DMS153 treated with DMSO at 0.1 percent for 48 hours (cell line): Measurements from ENCODE around the gene PCDHA6.
"Not testable (repeated sequence)": the region's sequence is repeated elsewhere in the genome, so short reads cannot be mapped to it uniquely, and the experiment has no call there.

Experiments
- DNase-seq: peaks from one replicate; lab custom pipeline; 2025; ENCODE audit not compliant: unreplicated experiment; lab: John Stamatoyannopoulos, UW

PCDHA6 gene

DNA sequence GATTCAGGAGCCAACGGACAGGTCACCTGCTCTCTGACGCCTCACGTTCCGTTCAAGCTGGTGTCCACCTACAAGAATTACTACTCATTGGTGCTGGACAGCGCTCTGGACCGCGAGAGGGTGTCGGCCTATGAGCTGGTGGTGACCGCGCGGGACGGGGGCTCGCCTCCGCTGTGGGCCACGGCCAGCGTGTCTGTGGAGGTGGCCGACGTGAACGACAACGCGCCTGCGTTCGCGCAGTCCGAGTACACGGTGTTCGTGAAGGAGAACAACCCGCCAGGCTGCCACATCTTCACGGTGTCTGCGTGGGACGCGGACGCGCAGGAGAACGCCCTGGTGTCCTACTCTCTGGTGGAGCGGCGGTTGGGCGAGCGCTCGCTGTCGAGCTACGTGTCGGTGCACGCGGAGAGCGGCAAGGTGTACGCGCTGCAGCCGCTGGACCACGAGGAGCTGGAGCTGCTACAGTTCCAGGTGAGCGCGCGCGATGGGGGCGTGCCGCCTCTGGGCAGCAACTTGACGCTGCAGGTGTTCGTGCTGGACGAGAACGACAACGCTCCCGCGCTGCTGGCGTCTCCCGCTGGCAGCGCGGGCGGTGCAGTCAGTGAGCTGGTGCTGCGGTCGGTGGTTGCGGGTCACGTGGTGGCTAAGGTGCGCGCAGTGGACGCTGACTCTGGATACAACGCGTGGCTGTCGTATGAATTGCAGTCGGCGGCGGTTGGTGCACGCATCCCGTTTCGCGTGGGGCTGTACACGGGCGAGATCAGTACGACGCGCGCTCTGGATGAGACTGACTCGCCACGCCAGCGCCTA, 29.6 kb downstream of the PCDHA6 start:
- DNase-seq: no peak

DNA sequence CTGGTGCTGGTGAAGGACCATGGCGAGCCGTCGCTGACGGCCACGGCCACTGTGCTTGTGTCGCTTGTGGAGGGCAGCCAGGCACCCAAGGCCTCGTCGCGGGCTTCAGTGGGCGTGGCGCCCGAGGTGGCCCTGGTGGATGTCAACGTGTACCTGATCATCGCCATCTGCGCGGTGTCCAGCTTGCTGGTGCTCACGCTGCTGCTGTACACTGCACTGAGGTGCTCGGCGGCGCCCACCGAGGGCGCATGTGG, 30.2 kb downstream of the PCDHA6 start:
- DNase-seq: no peak

DNA sequence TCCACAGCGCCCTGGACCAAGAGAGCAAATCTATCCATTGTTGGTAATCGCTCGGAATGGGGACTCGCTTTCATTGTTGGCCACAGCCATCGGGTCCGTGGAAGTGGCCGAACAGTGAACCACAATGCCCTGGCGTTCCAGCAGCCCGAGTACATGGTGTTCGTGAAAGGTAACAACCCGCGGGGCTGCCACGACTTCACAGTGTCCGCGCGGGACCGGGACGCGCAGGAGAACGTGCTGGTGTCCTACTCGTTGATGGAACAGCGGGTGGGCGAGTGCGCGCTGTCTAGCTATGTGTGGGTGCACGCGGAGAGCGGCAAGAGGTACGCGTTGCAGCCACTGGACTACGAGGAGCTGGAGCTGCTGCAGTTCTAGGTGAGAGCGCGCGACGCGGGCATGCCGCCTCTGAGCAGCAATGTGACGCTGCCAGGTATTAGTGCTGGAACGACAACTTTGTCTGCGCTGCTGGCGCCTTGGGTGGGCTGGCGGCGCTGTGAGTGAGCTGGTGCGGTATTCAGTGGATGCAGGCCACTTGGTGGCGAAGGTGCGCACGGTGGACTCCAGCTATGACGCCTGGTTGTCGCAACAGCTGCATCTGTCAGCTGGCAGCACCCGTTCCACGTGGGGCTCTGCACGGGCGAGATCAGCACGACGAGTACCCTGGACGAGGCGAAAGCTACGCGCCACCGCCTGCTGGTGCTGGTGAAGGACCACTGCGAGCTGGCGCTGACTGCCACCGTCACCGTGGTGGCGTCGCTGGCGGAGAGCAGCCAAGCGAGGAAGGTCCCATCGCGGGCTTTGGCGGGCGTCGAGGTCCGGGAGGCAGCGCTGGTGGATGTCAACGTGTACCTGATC, 34.9 kb downstream of the PCDHA6 start:
- no peak for DNase-seq

DNA sequence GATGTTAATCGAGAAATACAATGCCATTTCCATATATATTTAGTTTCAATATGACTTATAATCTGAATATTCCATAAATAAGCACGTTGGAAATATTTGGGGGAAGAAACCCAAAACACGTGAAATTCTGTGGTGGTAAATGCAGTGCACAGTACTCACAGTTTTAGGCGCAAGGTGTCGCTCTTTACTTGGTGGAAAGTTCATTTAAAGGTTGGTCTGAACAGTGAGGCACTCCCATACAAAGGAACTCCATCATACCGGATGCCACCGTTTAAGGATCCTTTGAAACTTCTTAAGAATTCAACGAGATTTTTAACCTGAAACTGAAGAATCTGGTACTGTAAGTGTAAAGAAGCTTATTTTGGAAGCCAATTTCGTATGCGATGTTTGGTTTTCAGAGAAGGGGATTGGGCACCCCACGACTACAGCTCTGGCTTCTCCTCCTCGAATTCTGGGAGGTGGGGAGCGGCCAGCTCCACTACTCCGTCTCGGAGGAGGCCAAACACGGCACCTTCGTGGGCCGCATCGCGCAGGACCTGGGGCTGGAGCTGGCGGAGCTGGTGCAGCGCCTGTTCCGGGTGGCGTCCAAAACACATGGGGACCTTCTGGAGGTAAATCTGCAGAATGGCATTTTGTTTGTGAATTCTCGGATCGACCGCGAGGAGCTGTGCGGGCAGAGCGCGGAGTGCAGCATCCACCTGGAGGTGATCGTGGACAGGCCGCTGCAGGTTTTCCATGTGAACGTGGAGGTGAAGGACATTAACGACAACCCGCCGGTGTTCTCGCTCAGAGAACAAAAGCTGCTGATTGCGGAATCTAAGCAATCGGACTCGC, 41.2 kb downstream of the PCDHA6 start, which contains the start of gene PCDHA11:
PCDHA11 (plus strand) TSS at position 237 of the 834 bp plus-strand sequence; CDS start at position 384, 147 bp downstream.
- no peak for DNase-seq

DNA sequence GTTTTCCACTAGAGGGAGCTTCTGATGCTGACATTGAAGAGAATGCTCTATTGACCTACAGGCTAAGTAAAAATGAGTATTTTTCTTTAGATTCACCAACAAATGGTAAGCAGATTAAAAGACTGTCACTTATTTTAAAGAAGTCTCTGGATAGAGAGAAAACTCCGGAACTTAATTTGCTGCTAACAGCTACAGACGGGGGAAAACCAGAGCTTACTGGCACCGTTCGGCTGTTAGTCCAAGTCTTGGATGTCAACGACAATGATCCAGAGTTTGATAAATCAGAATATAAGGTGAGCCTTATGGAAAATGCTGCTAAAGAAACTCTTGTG, 41.8 kb downstream of the PCDHA6 start:
- no peak for DNase-seq

DNA sequence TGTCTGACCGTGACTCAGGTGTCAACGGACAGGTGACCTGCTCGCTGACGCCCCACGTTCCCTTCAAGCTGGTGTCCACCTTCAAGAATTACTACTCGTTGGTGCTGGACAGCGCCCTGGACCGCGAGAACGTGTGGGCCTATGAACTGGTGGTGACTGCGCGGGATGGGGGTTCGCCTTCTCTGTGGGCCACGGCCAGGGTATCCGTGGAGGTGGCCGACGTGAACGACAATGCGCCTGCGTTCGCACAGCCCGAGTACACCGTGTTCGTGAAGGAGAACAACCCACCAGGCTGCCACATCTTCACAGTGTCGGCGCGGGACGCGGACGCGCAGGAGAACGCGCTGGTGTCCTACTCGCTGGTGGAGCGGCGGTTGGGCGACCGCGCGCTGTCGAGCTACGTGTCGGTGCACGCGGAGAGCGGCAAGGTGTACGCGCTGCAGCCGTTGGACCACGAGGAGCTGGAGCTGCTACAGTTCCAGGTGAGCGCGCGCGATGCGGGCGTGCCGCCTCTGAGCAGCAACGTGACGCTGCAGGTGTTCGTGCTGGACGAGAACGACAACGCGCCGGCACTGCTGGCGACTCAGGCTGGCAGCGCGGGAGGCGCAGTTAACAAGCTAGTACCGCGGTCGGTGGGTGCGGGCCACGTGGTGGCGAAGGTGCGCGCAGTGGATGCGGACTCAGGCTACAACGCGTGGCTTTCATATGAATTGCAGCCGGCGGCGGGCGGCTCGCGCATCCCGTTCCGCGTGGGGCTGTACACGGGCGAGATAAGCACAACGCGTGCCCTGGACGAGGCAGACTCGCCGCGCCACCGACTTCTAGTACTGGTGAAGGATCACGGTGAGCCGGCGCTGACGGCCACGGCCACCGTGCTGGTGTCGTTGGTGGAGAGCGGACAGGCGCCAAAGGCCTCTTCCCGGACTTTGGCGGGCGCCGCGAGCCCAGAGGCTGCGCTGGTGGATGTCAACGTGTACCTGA, 42.8 kb downstream of the PCDHA6 start:
- no peak for DNase-seq

DNA sequence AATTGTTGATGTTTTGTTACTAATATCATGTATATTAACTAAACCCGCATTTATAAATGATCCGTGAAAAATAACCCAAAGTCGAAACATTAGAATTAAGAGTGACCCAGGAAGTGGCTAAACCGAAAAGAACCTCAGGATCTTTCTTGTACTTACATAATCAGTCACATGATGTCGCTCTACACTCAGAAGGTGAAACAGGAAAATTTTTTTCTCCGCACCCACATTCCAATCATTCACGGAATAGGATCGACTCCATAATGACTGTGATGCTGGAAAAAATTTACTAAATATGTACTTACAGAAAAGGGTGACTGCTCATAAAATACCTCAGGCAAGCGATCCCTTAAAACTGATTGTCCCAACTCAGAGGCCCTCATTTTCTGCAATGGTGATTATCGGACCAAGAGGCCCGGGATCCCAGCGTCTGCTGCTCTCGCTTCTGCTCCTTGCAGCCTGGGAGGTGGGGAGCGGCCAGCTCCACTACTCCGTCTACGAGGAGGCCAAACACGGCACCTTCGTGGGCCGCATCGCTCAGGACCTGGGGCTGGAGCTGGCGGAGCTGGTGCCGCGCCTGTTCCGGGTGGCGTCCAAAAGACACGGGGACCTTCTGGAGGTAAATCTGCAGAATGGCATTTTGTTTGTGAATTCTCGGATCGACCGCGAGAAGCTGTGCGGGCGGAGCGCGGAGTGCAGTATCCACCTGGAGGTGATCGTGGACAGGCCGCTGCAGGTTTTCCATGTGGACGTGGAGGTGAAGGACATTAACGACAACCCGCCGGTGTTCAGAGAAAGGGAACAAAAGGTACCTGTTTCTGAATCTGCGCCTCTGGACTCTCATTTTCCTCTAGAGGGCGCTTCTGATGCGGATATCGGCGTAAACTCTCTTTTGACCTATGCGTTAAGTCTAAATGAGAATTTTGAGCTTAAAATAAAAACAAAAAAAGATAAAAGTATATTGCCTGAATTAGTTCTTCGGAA, 47.6 kb downstream of the PCDHA6 start, which contains the start of gene PCDHA12:
PCDHA12 (plus strand) TSS at position 224 of the 981 bp plus-strand sequence; CDS start at position 389, 165 bp downstream.
- DNase-seq: peak; percentile 39

DNA sequence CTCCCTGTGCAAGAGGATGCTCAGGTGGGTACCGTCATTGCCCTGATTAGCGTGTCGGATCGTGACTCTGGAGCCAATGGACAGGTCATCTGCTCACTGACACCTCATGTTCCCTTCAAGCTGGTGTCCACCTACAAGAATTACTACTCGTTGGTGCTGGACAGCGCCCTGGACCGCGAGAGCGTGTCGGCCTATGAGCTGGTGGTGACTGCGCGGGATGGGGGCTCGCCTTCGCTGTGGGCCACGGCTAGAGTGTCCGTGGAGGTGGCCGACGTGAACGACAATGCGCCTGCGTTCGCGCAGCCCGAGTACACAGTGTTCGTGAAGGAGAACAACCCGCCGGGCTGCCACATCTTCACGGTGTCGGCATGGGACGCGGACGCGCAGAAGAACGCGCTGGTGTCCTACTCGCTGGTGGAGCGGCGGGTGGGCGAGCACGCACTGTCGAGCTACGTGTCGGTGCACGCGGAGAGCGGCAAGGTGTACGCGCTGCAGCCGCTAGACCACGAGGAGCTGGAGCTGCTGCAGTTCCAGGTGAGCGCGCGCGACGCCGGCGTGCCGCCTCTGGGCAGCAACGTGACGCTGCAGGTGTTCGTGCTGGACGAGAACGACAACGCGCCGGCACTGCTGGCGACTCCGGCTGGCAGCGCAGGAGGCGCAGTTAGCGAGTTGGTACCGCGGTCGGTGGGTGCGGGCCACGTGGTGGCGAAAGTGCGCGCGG, 48.9 kb downstream of the PCDHA6 start:
- not testable (repeated sequence) for DNase-seq

DNA sequence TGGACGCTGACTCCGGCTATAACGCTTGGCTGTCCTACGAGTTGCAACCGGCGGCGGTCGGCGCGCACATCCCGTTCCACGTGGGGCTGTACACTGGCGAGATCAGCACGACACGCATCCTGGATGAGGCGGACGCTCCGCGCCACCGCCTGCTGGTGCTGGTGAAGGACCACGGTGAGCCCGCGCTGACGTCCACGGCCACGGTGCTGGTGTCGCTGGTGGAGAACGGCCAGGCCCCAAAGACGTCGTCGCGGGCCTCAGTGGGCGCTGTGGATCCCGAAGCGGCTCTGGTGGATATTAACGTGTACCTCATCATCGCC, 49.5 kb downstream of the PCDHA6 start:
- DNase-seq: no peak
